Heart right ventricle (tissue), 16 donors: ENCODE data around the gene IMMP2L. TPM values are rescaled to one million over a fixed set of nuclear protein-coding genes. Genes with fewer than 3 reads are reported as not detected.
"Not testable (repeated sequence)": the region's sequence is repeated elsewhere in the genome, so short reads cannot be mapped to it uniquely, and the experiment has no call there.

Source experiments
- ATAC-seq, 8 donors: fragments of 200-7000 bp; cut with Tn5 transposase; one replicate each; pipeline ENCODE4 v1.9.1; 2020; ENCODE audit warnings: mild to moderate bottlenecking in 8 of 8, moderate library complexity in 8 of 8, moderate number of reproducible peaks in 1 of 8
- DNase-seq, 2 donors: peaks; one replicate each; pipeline ENCODE4 v3.0.0-alpha.2; 2020
- H3K27ac ChIP-seq, 10 donors: fragments of 200-600 bp; sonication (generic) in 2 of 10; one replicate each; pipeline versions ENCODE4 v1.5.0 to v1.8.0; 2020 to 2022; ENCODE audit warnings: mild to moderate bottlenecking in 3 of 10
- H3K27me3 ChIP-seq, 7 donors: fragments of 200-600 bp; one replicate each; pipeline ENCODE4 v1.8.0; 2021 to 2022; ENCODE audit warnings: mild to moderate bottlenecking in 2 of 7
- H3K36me3 ChIP-seq, 9 donors: fragments of 200-600 bp; sonication (generic) in 1 of 9; one replicate each; pipeline versions ENCODE4 v1.5.0 to v1.8.0; 2020 to 2022; ENCODE audit warnings: mild to moderate bottlenecking in 2 of 9
- H3K4me1 ChIP-seq, 9 donors: fragments of 200-600 bp; sonication (generic) in 1 of 9; one replicate each; pipeline versions ENCODE4 v1.5.0 to v1.8.0; 2020 to 2022; ENCODE audit warnings: mild to moderate bottlenecking in 4 of 9
- H3K4me3 ChIP-seq, 10 donors: fragments of 200-600 bp; sonication (generic) in 2 of 10; one replicate each; pipeline versions ENCODE4 v1.5.0 to v1.8.0; 2020 to 2022; ENCODE audit warnings: mild to moderate bottlenecking in 7 of 10, moderate library complexity in 2 of 10
- H3K9me3 ChIP-seq, 11 donors: fragments of 200-600 bp in 10 of 11; sonication (generic) in 2 of 11; one replicate each; pipeline versions ENCODE4 v1.5.0 to v1.8.0; 2013 to 2022; ENCODE audit warnings: mild to moderate bottlenecking in 2 of 11, control low read depth in 1 of 11, moderate library complexity in 1 of 11
- CTCF ChIP-seq, 9 donors: fragments of 200-600 bp; sonication (generic) in 2 of 9; IDR thresholded peaks; one replicate each; pipeline versions ENCODE4 v1.5.0 to v1.8.0; 2021 to 2022; ENCODE audit warnings: antibody characterized with exemption in 9 of 9, mild to moderate bottlenecking in 5 of 9, moderate library complexity in 1 of 9
- WGBS, 2 donors: extraction: QIAGEN DNeasy Blood & Tissue Kit; methylation state at CpG; one replicate each; pipeline ENCODE4 v1.1.7; 2013; ENCODE audit warnings: inconsistent platforms in 1 of 2; 5-methylcytosine and 5-hydroxymethylcytosine counted together
- intact Hi-C, 10 donors: fragments of 100-400 bp; cut with DNase I; formaldehyde crosslinking; loops; one replicate each; pipeline versions ENCODE4 v1.11.1 to v1.14.2; 2022
- polyA plus RNA-seq, 2 donors: library from polyadenylated mRNA; stranded (reverse); fragments of 200-250 nt; gene quantifications; one replicate each; pipeline ENCODE4 v1.2.3, GENCODE V29; 2013
- total RNA-seq, 10 donors: library from RNA; stranded (reverse); fragmentation: NEBNext Ultra II Directional in 3 of 10; extraction: Animal tissue kit (Norgen Biotek cat#: 25700) in 3 of 10; gene quantifications; one replicate each; pipeline versions ENCODE4 v1.2.1 to v1.2.4, GENCODE V29; 2021 to 2023
- donor health status: Arrhythmogenic right ventricular cardiomyopathy.
- donor health status: ischemic (EF 13 %, LVEDD 7.1; RV severe dilation, severe dysfunction).
- donor health status: healthy with polysubstance abuse.
- donor health status: DM: no; HTN: yes; CAD: no.
- donor health status: DM: no; HTN: no; CAD: no.
- donor health status: ischemic (EF 25% LVEDD 6.9; RV normal size, moderate dysfunction).
- donor health status: ischemic (EF 25% LVEDD 5.7; RV mildly dilated, moderate dysfunction).
- donor health status: healthy.
- donor health status: DM: yes; HTN: yes; CAD: no.
- donor health status: Ischemic cardiomyopathy.
- donor health status: ischemic (EF 35%, LVEDD 5.7; RV mildly dilated, moderate dysfunction).
- donor health status: nonischemic (EF 11% LVEDD 7.7; RV severe dilation, severe dysfunction).
- donor health status: DM: yes; HTN: yes; CAD: no.
- donor health status: PGD.
- donor health status: ischemic (EF 29% LVEDD 5.4; RV normal size, mild dysfunction).
- donor health status: nonischemic (EF 23%, LVEDD 6.1; RV moderate dilation, normal function).

Gene IMMP2L
- total and polyA plus RNA-seq, 12 donors = 4.3 to 20.8 (median 17.3) TPM

GRCh38 chr7:110940756-110941155 lies 621.5 kb downstream of the IMMP2L start:
- Histone ChIP-seq H3K27me3 (no peaks in the 10 kb centered on the region), H3K27ac (no peak overlapping the region), H3K36me3 (no peaks in the 10 kb centered on the region), H3K9me3 (peaks cover 0 to 9% (median 0%) of the 10 kb centered on the region in 11 donors), H3K4me3 (no peak overlapping the region), H3K4me1 (peaks cover 0 to 21% (median 6%) of the 10 kb centered on the region in 9 donors)
- intact Hi-C loops = loop anchor here in 1 of 10 donors (10.0 kb wide), 1 partner anchor 154 kb away; the partner anchor contains the start of gene LRRN3
- DNase-seq = no peak
- ATAC-seq = no peak
- 94 to 97% methylated on average over 1 of the region's 1 CpG for WGBS, 2 donors
- TF ChIP-seq CTCF (IDR thresholded peaks at IDR 0.05) = no peak

GRCh38 chr7:110938165-110938564 lies 624.1 kb downstream of the IMMP2L start:
- Histone ChIP-seq H3K4me3 (no peak overlapping the region), H3K9me3 (peaks cover 0 to 21% (median 0%) of the 10 kb centered on the region in 11 donors), H3K27ac (no peak overlapping the region), H3K27me3 (no peaks in the 10 kb centered on the region), H3K4me1 (peaks cover 0 to 11% (median 0%) of the 10 kb centered on the region in 9 donors), H3K36me3 (no peaks in the 10 kb centered on the region)
- ATAC-seq = no peak
- DNase-seq = no peak
- no peak for TF ChIP-seq CTCF (IDR thresholded peaks at IDR 0.05)
- WGBS, 2 donors = 82 to 93% methylated on average over 1 of the region's 1 CpG
- intact Hi-C loops = no loop called here

GRCh38 chr7:110936665-110937064 lies 625.6 kb downstream of the IMMP2L start:
- peaks cover 0 to 21% (median 0%) of the 10 kb centered on the region in 11 donors for H3K9me3 ChIP-seq
- DNase-seq, H3K27me3 ChIP-seq, H3K4me3 ChIP-seq, H3K36me3 ChIP-seq, H3K27ac ChIP-seq, ATAC-seq, H3K4me1 ChIP-seq, intact Hi-C loops: not testable (repeated sequence)
- WGBS, 2 donors = 95 to 100% methylated on average over 2 of the region's 2 CpGs

GRCh38 chr7:110929480-110930249 lies 632.6 kb downstream of the IMMP2L start:
- ATAC-seq (no peak), DNase-seq (no peak)
- TF ChIP-seq CTCF (IDR thresholded peaks at IDR 0.05) = no peak
- 84 to 91% methylated on average over 5 of the region's 5 CpGs for WGBS, 2 donors
- Histone ChIP-seq H3K27ac (no peak overlapping the region), H3K4me3 (no peak overlapping the region), H3K36me3 (no peaks in the 10 kb centered on the region), H3K27me3 (no peaks in the 10 kb centered on the region), H3K4me1 (no peaks in the 10 kb centered on the region), H3K9me3 (peaks cover 0 to 5% (median 0%) of the 10 kb centered on the region in 11 donors)
- intact Hi-C loops = no loop called here

- DNase-seq (no peak), ATAC-seq (no peak)
- Histone ChIP-seq H3K36me3 (no peaks in the 10 kb centered on the region), H3K9me3 (no peaks in the 10 kb centered on the region), H3K27me3 (no peaks in the 10 kb centered on the region), H3K4me1 (peaks cover 0 to 20% (median 9%) of the 10 kb centered on the region in 9 donors), H3K4me3 (no peak overlapping the region), H3K27ac (peak overlapping the region in 1 of 10 donors; percentile 18)
- intact Hi-C loops = no loop called here
- 91% methylated on average over 3 of the region's 3 CpGs for WGBS, 2 donors
- no peak for TF ChIP-seq CTCF (IDR thresholded peaks at IDR 0.05)
Measured at GRCh38 chr7:110922906-110923305, 639.4 kb downstream of the IMMP2L start.
